Hepatocyte (in vitro differentiated cells): Measurements from ENCODE around the gene ROS1. TPM values are rescaled to one million over a fixed set of nuclear protein-coding genes. Genes with fewer than 3 reads are reported as not detected.

Experiments
- DNase-seq: peaks from one replicate; pipeline ENCODE4 v3.0.0-alpha.2; 2016; ENCODE audit warnings: low spot score
- H2AFZ ChIP-seq: fragments of 200-600 bp; sonication (generic); 2 replicates; pipeline ENCODE4 v1.6.0; 2016; ENCODE audit warnings: antibody characterized with exemption, mild to moderate bottlenecking
- H3K27ac ChIP-seq: fragments of 200-600 bp; sonication (generic); 2 replicates; pipeline ENCODE4 v1.5.1; 2016; ENCODE audit warnings: mild to moderate bottlenecking
- H3K27me3 ChIP-seq: fragments of 200-600 bp; sonication (generic); 2 replicates; pipeline ENCODE4 v1.6.1; 2016
- H3K36me3 ChIP-seq: fragments of 200-600 bp; sonication (generic); replicated peaks from 2 replicates; pipeline ENCODE4 v1.5.1; 2016; ENCODE audit warnings: low read depth; ENCODE audit not compliant: insufficient read depth
- H3K4me1 ChIP-seq: fragments of 200-600 bp; sonication (generic); 2 replicates; pipeline ENCODE4 v1.5.1; 2016; ENCODE audit warnings: mild to moderate bottlenecking, moderate library complexity; ENCODE audit not compliant: insufficient read depth
- H3K4me2 ChIP-seq: fragments of 200-600 bp; sonication (generic); 2 replicates; pipeline ENCODE4 v1.6.0; 2016
- H3K4me3 ChIP-seq: fragments of 200-600 bp; sonication (generic); 2 replicates; pipeline ENCODE4 v1.5.1; 2016; ENCODE audit warnings: mild to moderate bottlenecking
- H3K79me2 ChIP-seq: fragments of 200-600 bp; sonication (generic); 2 replicates; pipeline ENCODE4 v1.6.0; 2017; ENCODE audit warnings: mild to moderate bottlenecking
- H3K9me2 ChIP-seq: fragments of 200-600 bp; sonication (generic); replicated peaks from 2 replicates; pipeline ENCODE4 v1.6.0; 2017; ENCODE audit warnings: mild to moderate bottlenecking; ENCODE audit not compliant: insufficient read depth
- H3K9me3 ChIP-seq: fragments of 200-600 bp; sonication (generic); 2 replicates; pipeline ENCODE4 v1.5.1; 2016; ENCODE audit warnings: low read depth, mild to moderate bottlenecking
- H4K20me1 ChIP-seq: fragments of 200-600 bp; sonication (generic); 2 replicates; pipeline ENCODE4 v1.6.0; 2016; ENCODE audit warnings: mild to moderate bottlenecking; ENCODE audit not compliant: insufficient read depth, poor library complexity, severe bottlenecking
- CTCF ChIP-seq: fragments of 200-600 bp; sonication (generic); IDR thresholded peaks from 2 replicates; pipeline ENCODE4 v1.5.1; 2016; ENCODE audit warnings: antibody characterized with exemption, mild to moderate bottlenecking; ENCODE audit not compliant: poor library complexity
- EZH2 ChIP-seq: fragments of 200-600 bp; sonication (generic); IDR thresholded peaks from 2 replicates; pipeline ENCODE4 v1.6.1; 2016; ENCODE audit warnings: antibody characterized with exemption, mild to moderate bottlenecking, borderline replicate concordance
- EZH2phosphoT487 ChIP-seq: fragments of 200-600 bp; sonication (generic); IDR thresholded peaks from one replicate; pipeline ENCODE4 v1.6.1; 2018; ENCODE audit warnings: antibody characterized with exemption, mild to moderate bottlenecking, low read depth, moderate library complexity; ENCODE audit not compliant: unreplicated experiment, severe bottlenecking
- WGBS: methylation state at CpG from one replicate; pipeline ENCODE4 v1.1.6; 2016; ENCODE audit warnings: low lambda C conversion rate; ENCODE audit errors: missing lambda C conversion rate; 5-methylcytosine and 5-hydroxymethylcytosine counted together
- polyA plus RNA-seq: library from polyadenylated mRNA; unstranded; fragments of >200 nt; fragmentation: Nextera tagmentation; extraction: Ambion mirVana; gene quantifications from 2 replicates; pipeline ENCODE4 v1.2.1, GENCODE V29; 2016
- total RNA-seq: library from RNA; depleted of rRNA; stranded (reverse); fragments of >200 nt; gene quantifications from 2 replicates; pipeline ENCODE4 v1.2.3, GENCODE V29; 2014

Gene ROS1
- total and polyA plus RNA-seq, 2 experiments from 2014 or later = 0.33 to 2.7 TPM

- H3K36me3 ChIP-seq = no peaks in the 10 kb centered on the region
- no peak overlapping the region for H3K4me2 ChIP-seq
- 46% methylated on average over 5 of the region's 5 CpGs for WGBS
- peak overlapping the region; percentile 11 for H3K27ac ChIP-seq
- H3K9me3 ChIP-seq = no peaks in the 10 kb centered on the region
- H3K4me3 ChIP-seq = no peak overlapping the region
- H3K9me2 ChIP-seq = no peaks in the 10 kb centered on the region
- H3K27me3 ChIP-seq = no peaks in the 10 kb centered on the region
- no peaks in the 10 kb centered on the region for H4K20me1 ChIP-seq
- no peak overlapping the region for H2AFZ ChIP-seq
- DNase-seq = no peak
- H3K79me2 ChIP-seq = no peaks in the 10 kb centered on the region
- peaks cover 18% of the 10 kb centered on the region for H3K4me1 ChIP-seq
- TF ChIP-seq EZH2phosphoT487 = no peak
- no peak for TF ChIP-seq EZH2
- TF ChIP-seq CTCF = no peak
Measured at GRCh38 chr6:117451671-117452070, 25.9 kb upstream of the ROS1 start.

GRCh38 chr6:117449549-117450439 is 24.1 kb upstream of the ROS1 start:
- Histone ChIP-seq H2AFZ (no peak overlapping the region), H3K79me2 (no peaks in the 10 kb centered on the region), H3K9me3 (no peaks in the 10 kb centered on the region), H3K4me1 (peaks cover 18% of the 10 kb centered on the region), H3K4me3 (no peak overlapping the region), H3K27me3 (no peaks in the 10 kb centered on the region), H3K4me2 (peak overlapping the region; percentile 64), H3K36me3 (no peaks in the 10 kb centered on the region), H4K20me1 (no peaks in the 10 kb centered on the region), H3K27ac (peak overlapping the region; percentile 51), H3K9me2 (no peaks in the 10 kb centered on the region)
- peak; percentile 80 for DNase-seq
- TF ChIP-seq CTCF (peak; percentile 87), EZH2phosphoT487 (no peak)
- 42% methylated on average over 10 of the region's 10 CpGs for WGBS

GRCh38 chr6:117448732-117449485 is 23.2 kb upstream of the ROS1 start:
- Histone ChIP-seq H3K27me3 (no peaks in the 10 kb centered on the region), H3K9me3 (no peaks in the 10 kb centered on the region), H4K20me1 (no peaks in the 10 kb centered on the region), H2AFZ (no peak overlapping the region), H3K27ac (peak overlapping the region; percentile 51), H3K79me2 (no peaks in the 10 kb centered on the region), H3K9me2 (no peaks in the 10 kb centered on the region), H3K4me3 (no peak overlapping the region), H3K36me3 (no peaks in the 10 kb centered on the region), H3K4me2 (peak overlapping the region; percentile 38), H3K4me1 (peaks cover 18% of the 10 kb centered on the region)
- TF ChIP-seq EZH2phosphoT487 (no peak), EZH2 (no peak), CTCF (no peak)
- WGBS = 28% methylated on average over 6 of the region's 6 CpGs
- peak; percentile 32 for DNase-seq
